Glutamatergic neuron (in vitro differentiated cells): ENCODE data around the gene DPH1. TPM values are rescaled to one million over a fixed set of nuclear protein-coding genes. Genes with fewer than 3 reads are reported as not detected.

Experiments used
- DNase-seq: peaks from one replicate; pipeline ENCODE4 v3.0.0; 2022
- H3K27ac Mint-ChIP-seq: one replicate; pipeline ENCODE4 v1.8.0; 2020; ENCODE audit warnings: mild to moderate bottlenecking, mixed read lengths, inconsistent platforms; ENCODE audit not compliant: unreplicated experiment
- H3K27me3 Mint-ChIP-seq: one replicate; pipeline ENCODE4 v1.8.0; 2020; ENCODE audit warnings: mild to moderate bottlenecking, moderate library complexity, mixed read lengths, inconsistent platforms; ENCODE audit not compliant: unreplicated experiment
- H3K36me3 Mint-ChIP-seq: one replicate; pipeline ENCODE4 v1.8.0; 2020; ENCODE audit warnings: mild to moderate bottlenecking, mixed read lengths, inconsistent platforms; ENCODE audit not compliant: unreplicated experiment
- H3K4me1 Mint-ChIP-seq: one replicate; pipeline ENCODE4 v1.8.0; 2020; ENCODE audit warnings: mild to moderate bottlenecking, low read depth, mixed read lengths, inconsistent platforms; ENCODE audit not compliant: unreplicated experiment
- H3K4me3 Mint-ChIP-seq: one replicate; pipeline ENCODE4 v1.8.0; 2020; ENCODE audit warnings: mild to moderate bottlenecking, mixed read lengths, inconsistent platforms; ENCODE audit not compliant: unreplicated experiment
- H3K9me3 Mint-ChIP-seq: one replicate; pipeline ENCODE4 v1.8.0; 2020; ENCODE audit warnings: mild to moderate bottlenecking, moderate library complexity, mixed read lengths, inconsistent platforms; ENCODE audit not compliant: unreplicated experiment
- total RNA-seq: library from RNA; stranded (reverse); fragmentation: NEBNext Ultra II Directional; extraction: Animal tissue kit (Norgen Biotek cat#: 25700); gene quantifications from one replicate; pipeline ENCODE4 v1.2.1, GENCODE V29; 2021; ENCODE audit not compliant: unreplicated experiment
- TF ChIP-seq, protein P1 (sequence below): fragments of 200-600 bp; sonication (generic); IDR thresholded peaks from one replicate; pipeline ENCODE4 v1.5.0; 2021; ENCODE audit not compliant: partially characterized antibody, unreplicated experiment

Gene DPH1
- total RNA-seq, 1 donor from 2014 or later, result 36.4 TPM

DNA sequence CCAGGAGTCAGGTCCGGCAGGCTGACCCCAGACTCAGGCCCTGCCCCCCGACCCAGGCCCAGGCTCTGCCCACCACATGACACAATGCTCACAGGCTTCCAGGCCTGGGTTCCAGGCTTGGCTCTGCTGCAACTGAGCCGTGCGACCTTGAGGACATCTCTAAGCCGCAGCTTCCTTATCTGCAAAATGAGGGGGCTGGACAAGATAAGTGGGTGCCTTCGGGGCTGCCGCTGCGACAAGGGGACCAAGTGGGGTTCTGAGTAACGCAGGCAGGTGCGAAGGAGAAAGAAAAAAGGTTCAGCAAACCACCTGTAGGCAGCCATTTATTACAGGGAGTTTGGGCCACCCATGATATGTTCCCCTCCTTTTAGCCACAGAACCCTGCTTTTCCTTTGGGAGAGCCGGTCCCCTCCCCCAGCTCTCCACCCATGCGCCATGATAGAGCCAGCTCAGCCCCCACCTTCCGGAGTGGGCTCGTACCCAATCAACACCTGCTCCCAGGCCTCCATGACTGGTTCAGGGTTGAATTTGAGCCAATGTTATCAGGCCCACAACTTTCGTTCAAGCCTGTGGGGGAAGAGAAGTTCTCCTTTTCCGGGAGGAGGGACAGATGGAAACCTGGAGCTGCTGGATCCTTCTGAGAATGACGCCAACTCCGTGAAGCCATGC is 43.0 kb upstream of the DPH1 start:
- Mint-ChIP-seq H3K4me1 (peaks cover 42% of the 10 kb centered on the region), H3K27me3 (peaks cover 4% of the 10 kb centered on the region), H3K9me3 (peaks cover 14% of the 10 kb centered on the region), H3K27ac (no peak overlapping the region), H3K4me3 (no peak overlapping the region), H3K36me3 (peaks cover 4% of the 10 kb centered on the region)
- TF ChIP-seq, protein P1, sequence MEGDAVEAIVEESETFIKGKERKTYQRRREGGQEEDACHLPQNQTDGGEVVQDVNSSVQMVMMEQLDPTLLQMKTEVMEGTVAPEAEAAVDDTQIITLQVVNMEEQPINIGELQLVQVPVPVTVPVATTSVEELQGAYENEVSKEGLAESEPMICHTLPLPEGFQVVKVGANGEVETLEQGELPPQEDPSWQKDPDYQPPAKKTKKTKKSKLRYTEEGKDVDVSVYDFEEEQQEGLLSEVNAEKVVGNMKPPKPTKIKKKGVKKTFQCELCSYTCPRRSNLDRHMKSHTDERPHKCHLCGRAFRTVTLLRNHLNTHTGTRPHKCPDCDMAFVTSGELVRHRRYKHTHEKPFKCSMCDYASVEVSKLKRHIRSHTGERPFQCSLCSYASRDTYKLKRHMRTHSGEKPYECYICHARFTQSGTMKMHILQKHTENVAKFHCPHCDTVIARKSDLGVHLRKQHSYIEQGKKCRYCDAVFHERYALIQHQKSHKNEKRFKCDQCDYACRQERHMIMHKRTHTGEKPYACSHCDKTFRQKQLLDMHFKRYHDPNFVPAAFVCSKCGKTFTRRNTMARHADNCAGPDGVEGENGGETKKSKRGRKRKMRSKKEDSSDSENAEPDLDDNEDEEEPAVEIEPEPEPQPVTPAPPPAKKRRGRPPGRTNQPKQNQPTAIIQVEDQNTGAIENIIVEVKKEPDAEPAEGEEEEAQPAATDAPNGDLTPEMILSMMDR, result no peak
- DNase-seq, result no peak

- Mint-ChIP-seq H3K4me3 (no peak overlapping the region), H3K9me3 (peaks cover 15% of the 10 kb centered on the region), H3K4me1 (peaks cover 41% of the 10 kb centered on the region), H3K27ac (no peak overlapping the region), H3K27me3 (peaks cover 4% of the 10 kb centered on the region), H3K36me3 (peaks cover 4% of the 10 kb centered on the region)
- no peak for DNase-seq
- TF ChIP-seq, protein P1, result no peak
These were observed 40.8 kb upstream of the DPH1 start for GRCh38 chr17:1989135-1989534.

- H3K4me3 Mint-ChIP-seq, result no peak overlapping the region
- H3K36me3 Mint-ChIP-seq, result no peaks in the 10 kb centered on the region
- H3K27ac Mint-ChIP-seq, result no peak overlapping the region
- peaks cover 47% of the 10 kb centered on the region for H3K4me1 Mint-ChIP-seq
- H3K27me3 Mint-ChIP-seq, result peaks cover 19% of the 10 kb centered on the region
- H3K9me3 Mint-ChIP-seq, result peaks cover 18% of the 10 kb centered on the region
- TF ChIP-seq, protein P1, result no peak
- no peak for DNase-seq
These were observed 37.4 kb upstream of the DPH1 start for GRCh38 chr17:1992541-1992940.

DNA sequence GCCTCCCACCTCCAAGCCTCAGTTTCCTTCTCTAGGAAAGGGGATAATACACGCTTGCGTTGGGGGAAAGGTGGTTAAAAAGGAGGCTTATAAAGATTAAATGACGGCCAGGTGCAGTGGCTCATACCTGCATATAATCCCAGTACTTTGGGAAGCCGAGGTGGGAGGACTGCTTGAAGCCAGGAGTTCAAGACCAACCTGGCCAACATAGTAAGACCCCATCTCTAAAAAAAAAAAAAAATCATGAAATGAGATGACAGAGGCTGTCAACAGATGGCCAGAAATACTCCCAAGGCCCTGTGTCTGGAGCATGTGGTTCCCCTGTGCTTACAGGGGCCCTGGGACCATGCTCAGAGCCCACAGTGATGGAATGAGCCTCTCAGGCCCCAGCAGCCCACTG is 35.2 kb upstream of the DPH1 start:
- no peaks in the 10 kb centered on the region for H3K36me3 Mint-ChIP-seq
- TF ChIP-seq, protein P1, result no peak
- no peak for DNase-seq
- H3K4me3 Mint-ChIP-seq, result no peak overlapping the region
- peaks cover 27% of the 10 kb centered on the region for H3K27me3 Mint-ChIP-seq
- peaks cover 25% of the 10 kb centered on the region for H3K9me3 Mint-ChIP-seq
- H3K4me1 Mint-ChIP-seq, result peaks cover 48% of the 10 kb centered on the region
- no peak overlapping the region for H3K27ac Mint-ChIP-seq

GRCh38 chr17:1995321-1995892 is 34.5 kb upstream of the DPH1 start:
- peaks cover 52% of the 10 kb centered on the region for H3K4me1 Mint-ChIP-seq
- peak overlapping the region; percentile 81 for H3K4me3 Mint-ChIP-seq
- peaks cover 25% of the 10 kb centered on the region for H3K9me3 Mint-ChIP-seq
- DNase-seq, result no peak
- H3K27me3 Mint-ChIP-seq, result peaks cover 27% of the 10 kb centered on the region
- H3K27ac Mint-ChIP-seq, result no peak overlapping the region
- TF ChIP-seq, protein P1, result no peak
- H3K36me3 Mint-ChIP-seq, result no peaks in the 10 kb centered on the region
